Measurements from ENCODE around the gene TMEM220.

- TF ChIP-seq, protein P1, sequence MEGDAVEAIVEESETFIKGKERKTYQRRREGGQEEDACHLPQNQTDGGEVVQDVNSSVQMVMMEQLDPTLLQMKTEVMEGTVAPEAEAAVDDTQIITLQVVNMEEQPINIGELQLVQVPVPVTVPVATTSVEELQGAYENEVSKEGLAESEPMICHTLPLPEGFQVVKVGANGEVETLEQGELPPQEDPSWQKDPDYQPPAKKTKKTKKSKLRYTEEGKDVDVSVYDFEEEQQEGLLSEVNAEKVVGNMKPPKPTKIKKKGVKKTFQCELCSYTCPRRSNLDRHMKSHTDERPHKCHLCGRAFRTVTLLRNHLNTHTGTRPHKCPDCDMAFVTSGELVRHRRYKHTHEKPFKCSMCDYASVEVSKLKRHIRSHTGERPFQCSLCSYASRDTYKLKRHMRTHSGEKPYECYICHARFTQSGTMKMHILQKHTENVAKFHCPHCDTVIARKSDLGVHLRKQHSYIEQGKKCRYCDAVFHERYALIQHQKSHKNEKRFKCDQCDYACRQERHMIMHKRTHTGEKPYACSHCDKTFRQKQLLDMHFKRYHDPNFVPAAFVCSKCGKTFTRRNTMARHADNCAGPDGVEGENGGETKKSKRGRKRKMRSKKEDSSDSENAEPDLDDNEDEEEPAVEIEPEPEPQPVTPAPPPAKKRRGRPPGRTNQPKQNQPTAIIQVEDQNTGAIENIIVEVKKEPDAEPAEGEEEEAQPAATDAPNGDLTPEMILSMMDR (IDR thresholded peaks at IDR 0.05), result no peak
- no peak for TF ChIP-seq POLR2A (IDR thresholded peaks at IDR 0.05)
- TF ChIP-seq POLR2AphosphoS5 (IDR thresholded peaks at IDR 0.05), result no peak
Measured at GRCh38 chr17:10735251-10735650, 5.4 kb upstream of the TMEM220 start.

Data from stomach (tissue), 4 donors.